Bronchial smooth muscle cell (primary cell): ENCODE data around the gene REEP6. TPM values are rescaled to one million over a fixed set of nuclear protein-coding genes. Genes with fewer than 3 reads are reported as not detected.

Experiments used
- total RNA-seq: library from RNA; depleted of rRNA; stranded (reverse); fragments of >200 nt; gene quantifications from 2 replicates; pipeline ENCODE4 v1.2.1, GENCODE V29; 2014

REEP6 gene
- 1.7 and 2.9 TPM in 2 replicates for total RNA-seq

DNA sequence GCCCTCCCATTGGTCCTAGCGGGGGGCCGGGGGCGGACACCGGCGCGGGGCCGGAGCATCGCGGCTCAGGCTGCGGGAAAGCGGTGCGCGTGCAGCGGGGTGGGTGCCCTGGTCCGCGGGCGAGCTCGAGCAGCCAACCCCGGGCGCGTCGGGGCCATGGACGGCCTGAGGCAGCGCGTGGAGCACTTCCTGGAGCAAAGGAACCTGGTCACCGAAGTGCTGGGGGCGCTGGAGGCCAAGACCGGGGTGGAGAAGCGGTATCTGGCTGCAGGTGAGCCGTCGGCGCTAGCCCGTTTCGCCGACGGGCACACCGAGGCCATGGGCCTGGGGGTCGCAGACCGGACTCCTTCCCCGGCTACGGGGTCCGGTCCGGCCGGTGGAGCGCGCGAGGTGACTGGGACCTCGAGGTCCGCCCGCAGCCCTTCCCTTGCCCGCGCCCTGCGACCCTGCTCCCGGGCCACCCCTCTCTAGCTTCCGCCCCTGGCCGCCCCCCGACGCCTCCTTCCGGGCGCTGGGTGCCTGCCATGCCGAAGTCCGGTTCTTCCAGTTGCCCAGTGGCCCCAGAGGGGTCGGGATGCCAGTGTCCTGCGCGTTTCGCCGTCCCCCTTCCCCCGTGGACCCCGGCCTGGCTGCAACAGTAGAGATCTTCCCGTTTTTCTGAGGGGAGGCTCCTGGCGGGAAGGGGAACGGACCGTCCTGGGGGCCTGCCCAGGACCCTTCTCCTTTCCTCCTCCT lies at the start of gene REEP6:
REEP6 (plus strand) TSS at position 68 of the 735 bp plus-strand sequence; CDS start at position 157, 89 bp downstream.

DNA sequence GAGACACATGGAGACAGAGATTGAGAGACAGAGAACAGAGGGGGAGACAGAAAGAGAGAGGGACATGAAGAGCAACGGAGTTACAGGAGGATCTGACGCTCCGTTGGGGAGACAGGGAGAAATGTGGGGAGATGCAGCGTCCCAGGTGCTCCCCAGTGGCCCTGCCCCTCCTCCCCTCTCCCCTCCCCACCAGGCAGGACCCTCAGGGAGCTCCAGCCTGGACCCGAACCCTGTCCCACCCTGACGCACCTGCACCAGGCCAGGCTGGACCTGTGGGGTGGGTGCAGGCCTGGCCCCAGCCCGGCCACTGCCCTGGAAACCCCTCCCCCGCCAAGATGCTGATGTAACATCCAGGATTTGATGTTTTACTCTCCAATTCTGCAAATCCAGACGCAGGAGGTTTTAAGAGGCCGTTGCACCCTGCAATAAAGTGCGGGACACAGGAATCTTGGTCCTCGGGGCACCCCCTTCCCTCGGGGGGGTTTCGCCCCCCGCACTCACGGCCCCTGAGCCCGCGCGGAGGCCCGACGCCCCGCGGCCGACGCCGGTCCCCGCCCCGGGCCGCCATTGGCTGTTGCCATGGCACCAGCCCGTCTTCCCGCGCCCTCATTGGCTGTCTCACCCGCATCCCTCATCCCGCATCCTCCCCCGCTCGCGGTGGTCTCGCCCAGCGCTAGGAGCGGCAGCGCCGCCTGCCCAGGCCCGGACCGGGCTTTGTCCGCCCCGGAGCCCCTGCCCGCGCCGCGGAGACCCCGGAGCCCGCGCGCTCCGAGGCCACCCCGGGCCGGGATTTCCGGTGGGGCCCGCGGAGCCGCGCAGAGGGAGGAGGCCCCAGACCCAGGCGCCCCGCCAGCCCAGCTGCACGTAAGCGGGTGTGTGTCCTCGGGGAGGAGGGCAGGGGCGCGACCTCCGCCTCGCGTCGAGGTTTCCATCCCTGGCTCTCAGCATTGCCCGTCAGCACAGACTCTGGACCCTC lies 41.2 kb upstream of the REEP6 start, which contains the start of gene APC2:
APC2 (plus strand) TSS at position 655 of the 976 bp plus-strand sequence. CDS start 2,881 bp downstream, outside the sequence.

DNA sequence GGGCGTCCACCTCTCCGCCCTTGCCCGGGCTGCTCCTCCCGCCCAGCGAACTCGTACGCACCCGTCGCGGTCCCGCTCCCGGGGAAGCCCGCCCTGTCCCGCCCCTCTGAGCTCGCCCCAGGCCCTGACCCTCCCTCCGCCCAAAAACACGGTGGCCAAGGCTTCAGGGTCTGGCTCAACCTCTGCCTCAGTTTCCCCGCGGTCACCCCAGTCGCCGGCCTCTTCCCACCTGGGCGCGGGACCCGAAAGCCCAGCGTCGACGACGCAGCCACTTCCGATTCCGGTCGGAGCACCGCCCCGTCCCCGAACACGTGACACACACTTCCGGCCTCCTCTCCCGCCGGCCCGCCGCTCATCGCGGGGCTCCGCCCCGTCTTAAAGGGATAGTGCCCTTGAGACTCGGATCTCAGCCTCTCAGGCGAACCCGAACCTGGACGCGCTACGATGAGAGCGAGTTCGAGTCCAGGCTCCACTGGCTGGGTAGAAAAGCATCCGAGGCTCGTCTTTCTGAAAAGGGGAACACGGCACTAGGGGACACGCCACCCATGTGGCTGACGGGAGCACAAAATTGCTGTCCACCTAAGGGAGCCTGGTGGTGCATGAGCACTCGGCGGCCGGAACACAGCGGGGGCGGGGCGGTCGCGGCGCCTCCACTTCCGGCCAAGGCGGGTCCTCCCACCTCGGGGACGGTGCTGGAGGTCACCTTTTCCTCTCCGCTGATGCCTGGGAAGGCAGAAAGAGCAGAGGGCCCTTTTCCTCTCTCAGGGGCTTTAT lies 11.9 kb upstream of the REEP6 start, which contains the start of gene C19orf25:
C19orf25 (minus strand) TSS at position 282 of the 774 bp plus-strand sequence. CDS start 312 bp downstream, outside the sequence.

DNA sequence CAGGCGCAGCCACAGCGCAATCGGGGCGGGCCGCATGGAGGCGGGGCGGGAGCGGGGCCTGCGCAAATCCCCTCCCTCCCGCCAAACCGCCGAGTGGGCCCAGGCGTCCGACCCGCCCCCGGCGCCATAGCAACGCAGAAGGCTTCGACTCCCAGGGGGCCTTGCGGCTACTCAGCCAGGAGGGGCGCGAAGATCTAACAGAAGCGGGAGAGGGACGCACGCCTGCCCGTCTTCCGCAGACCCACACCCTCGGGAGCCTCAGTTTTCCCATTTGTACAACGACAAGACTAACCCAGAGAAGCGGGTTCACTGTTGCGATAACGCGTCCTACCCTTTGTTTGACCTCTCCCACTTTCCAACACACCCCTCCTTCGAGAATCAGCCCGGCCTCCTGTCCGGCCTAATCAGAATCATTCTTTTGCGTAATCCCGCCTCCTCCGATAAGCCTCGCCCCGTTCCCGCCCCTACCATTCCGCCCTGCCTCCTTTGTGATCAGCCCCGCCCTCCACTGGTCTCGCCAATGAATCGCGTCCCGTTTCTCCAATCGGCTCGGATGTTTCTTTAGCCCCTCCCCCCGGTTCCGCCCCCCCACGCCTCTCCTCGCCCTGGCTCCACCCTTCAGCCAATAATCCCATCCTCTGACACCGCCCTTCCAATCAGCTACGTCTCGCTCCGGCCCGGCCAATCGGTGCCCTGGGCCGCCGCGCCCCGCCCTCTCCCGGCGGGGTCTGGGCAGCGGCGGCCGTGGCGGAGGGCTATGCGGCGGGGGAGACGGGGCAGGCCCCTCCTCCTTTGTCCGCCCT lies 469 bp upstream of the REEP6 start, which contains the start of gene PCSK4:
PCSK4 (minus strand) TSS at position 40 of the 803 bp plus-strand sequence; CDS start at position 36, 4 bp downstream.

DNA sequence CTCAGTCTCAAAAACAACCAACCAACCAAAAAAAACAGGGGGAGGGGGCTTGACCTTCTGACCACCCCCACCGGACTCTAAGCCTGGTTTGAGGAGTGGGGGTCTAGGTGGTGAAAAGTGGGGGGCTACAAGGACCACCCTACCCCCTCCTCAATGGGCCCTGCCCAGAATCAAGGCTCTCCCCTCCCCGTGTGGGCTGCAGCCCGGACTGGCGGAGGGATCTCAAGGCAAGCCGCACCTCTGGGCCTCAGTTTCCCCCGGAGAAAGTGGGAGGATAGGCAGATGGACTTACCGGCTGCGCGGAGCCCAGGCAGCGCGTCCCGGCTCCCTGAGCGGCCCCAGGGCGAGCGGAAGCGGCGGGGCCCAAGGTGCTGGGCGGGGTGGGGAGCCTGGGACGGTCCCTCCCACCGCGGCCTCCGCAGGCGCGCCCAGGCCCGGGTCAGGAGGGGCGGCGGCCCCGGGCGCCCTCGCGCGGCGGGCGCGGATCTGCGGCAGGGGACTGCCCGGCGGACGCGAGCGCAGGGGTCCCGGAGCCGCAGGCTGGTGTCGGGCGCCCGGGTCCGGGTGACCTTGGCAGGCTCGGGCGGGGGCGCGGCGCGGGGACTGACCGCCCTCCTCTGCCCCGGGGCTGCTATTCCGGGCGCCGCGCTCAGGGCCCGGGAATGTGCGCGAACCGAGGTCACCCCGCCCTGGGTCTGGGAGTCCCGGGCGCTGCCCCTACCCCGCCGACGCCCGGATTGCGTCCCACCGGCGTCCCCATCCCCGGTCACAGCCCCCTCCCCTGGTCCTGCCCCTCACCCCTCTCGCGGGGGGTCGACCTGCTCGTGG lies 21.9 kb downstream of the REEP6 start, which contains the start of gene ADAMTSL5:
ADAMTSL5 (minus strand) TSS at position 349 of the 828 bp plus-strand sequence. CDS start 2,076 bp downstream, outside the sequence.

DNA sequence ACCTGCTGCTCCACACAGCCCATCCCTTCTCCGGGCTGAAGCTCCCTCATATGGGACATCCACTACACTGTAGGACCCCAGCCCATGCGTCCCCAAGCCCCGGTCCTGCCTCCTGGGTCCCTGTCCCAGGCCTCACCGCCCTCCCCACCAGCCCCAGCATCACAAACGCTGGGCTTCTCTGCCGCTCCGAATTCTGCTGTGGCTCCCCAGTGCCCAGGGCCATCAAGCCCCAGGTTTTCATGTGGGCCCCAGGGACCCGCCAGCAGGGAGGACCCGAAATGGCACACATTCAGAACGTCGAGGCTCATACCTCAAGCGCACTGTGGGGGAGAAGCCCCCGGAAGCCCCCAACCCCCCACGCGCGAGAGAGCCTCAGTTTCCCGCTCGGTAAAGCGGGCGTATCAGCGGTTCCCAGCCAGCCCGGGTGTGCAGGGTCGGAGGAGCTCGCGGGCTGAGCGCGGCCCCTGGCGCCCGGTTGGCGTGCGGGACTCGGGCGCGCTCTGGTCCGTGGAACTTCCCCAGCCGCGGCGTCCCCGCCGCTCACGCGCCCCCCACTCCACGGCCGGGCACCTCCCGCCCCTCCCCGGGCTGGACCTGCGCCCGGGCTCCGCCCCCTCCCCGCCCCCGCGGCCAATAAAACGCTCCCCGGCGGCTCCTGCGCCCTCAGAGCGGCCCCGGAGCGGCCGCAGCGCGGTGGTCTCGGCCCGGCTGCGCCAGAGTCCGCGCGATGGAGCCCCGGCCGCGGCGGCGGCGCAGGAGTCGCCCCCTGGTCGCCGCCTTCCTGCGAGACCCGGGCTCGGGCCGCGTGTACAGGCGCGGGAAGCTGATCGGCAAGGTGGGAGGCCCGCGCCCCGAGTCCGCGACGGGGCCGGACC lies 32.7 kb downstream of the REEP6 start, which contains the start of gene PLK5:
PLK5 (plus strand) TSS at position 666 of the 875 bp plus-strand sequence. CDS start 2,920 bp downstream, outside the sequence.

Other genes with a start within 250 kb of the REEP6 start
- gene ATP5F1D, start 249.4 kb upstream of the REEP6 start, total RNA-seq: 23.9 and 40.0 TPM in 2 replicates
- gene MIDN, start 242.6 kb upstream of the REEP6 start, total RNA-seq: 8.8 and 9.5 TPM in 2 replicates
- gene CIRBP, start 221.8 kb upstream of the REEP6 start, total RNA-seq: 134 and 212 TPM in 2 replicates
- gene FAM174C, start 215.7 kb upstream of the REEP6 start, total RNA-seq: 12.3 and 22.2 TPM in 2 replicates
- gene EFNA2, start 205.3 kb upstream of the REEP6 start, total RNA-seq: not detected in 2 replicates
- gene NDUFS7, start 107.3 kb upstream of the REEP6 start, total RNA-seq: 53.1 and 63.4 TPM in 2 replicates
- gene GAMT, start 89.6 kb upstream of the REEP6 start, total RNA-seq: 32.0 and 40.4 TPM in 2 replicates
- gene DAZAP1, start 83.6 kb upstream of the REEP6 start, total RNA-seq: 20.4 and 30.9 TPM in 2 replicates
- 253 and 340 TPM in 2 replicates for gene RPS15, start 52.8 kb upstream of the REEP6 start, total RNA-seq
- 0.63 and 1.1 TPM in 2 replicates for gene APC2, start 41.1 kb upstream of the REEP6 start, total RNA-seq
- 17.9 and 23.0 TPM in 2 replicates for gene C19orf25, start 12.0 kb upstream of the REEP6 start, total RNA-seq
- gene PCSK4, start 831 bp upstream of the REEP6 start, total RNA-seq: 0.95 and 2.2 TPM in 2 replicates
- gene ADAMTSL5, start 21.8 kb downstream of the REEP6 start, total RNA-seq: 3.9 and 4.7 TPM in 2 replicates
- under 0.01 TPM in 1 of 2 replicates, not detected in the other for gene PLK5, start 32.9 kb downstream of the REEP6 start, total RNA-seq
- 21.9 and 32.7 TPM in 2 replicates for gene MEX3D, start 77.1 kb downstream of the REEP6 start, total RNA-seq
- 64.8 and 69.3 TPM in 2 replicates for gene MBD3, start 101.7 kb downstream of the REEP6 start, total RNA-seq
- gene UQCR11, start 114.3 kb downstream of the REEP6 start, total RNA-seq: 103 and 117 TPM in 2 replicates
- gene TCF3, start 161.4 kb downstream of the REEP6 start, total RNA-seq: 33.4 and 49.2 TPM in 2 replicates